WERI-Rb-1 (cell line): ENCODE results near the gene TBC1D30.

Experiments used
- DNase-seq: peaks from one replicate; pipeline ENCODE4 v3.0.0-alpha.2; 2020
- H3K27ac ChIP-seq: fragments of 250-450 bp; sonication (Bioruptor Pico); 2 replicates; pipeline ENCODE4 v1.5.1; 2020; ENCODE audit warnings: mild to moderate bottlenecking, moderate library complexity
- H3K27me3 ChIP-seq: fragments of 250-450 bp; sonication (Bioruptor Pico); 2 replicates; pipeline ENCODE4 v1.5.1; 2021; ENCODE audit warnings: mild to moderate bottlenecking, low read depth, moderate library complexity; ENCODE audit not compliant: insufficient read depth, severe bottlenecking
- H3K36me3 ChIP-seq: fragments of 250-450 bp; sonication (Bioruptor Pico); 2 replicates; pipeline ENCODE4 v1.5.1; 2020; ENCODE audit warnings: mild to moderate bottlenecking, moderate library complexity
- H3K4me3 ChIP-seq: 2 replicates; pipeline ENCODE4 v1.5.1; 2011; ENCODE audit warnings: low read depth, mild to moderate bottlenecking, control low read depth, low read length
- H3K9me3 ChIP-seq: fragments of 250-450 bp; sonication (Bioruptor Pico); 2 replicates; pipeline ENCODE4 v1.5.1; 2021; ENCODE audit warnings: mild to moderate bottlenecking, moderate library complexity; ENCODE audit not compliant: severe bottlenecking
- TF ChIP-seq, protein P1 (sequence below): IDR thresholded peaks from 2 replicates; pipeline ENCODE4 v1.5.1; 2011; ENCODE audit warnings: low read depth, mild to moderate bottlenecking, control low read depth, inconsistent platforms, low read length

The TBC1D30 gene

GRCh38 chr12:64821116-64821630, 3.3 kb upstream of the TBC1D30 start:
- TF ChIP-seq, protein P1, sequence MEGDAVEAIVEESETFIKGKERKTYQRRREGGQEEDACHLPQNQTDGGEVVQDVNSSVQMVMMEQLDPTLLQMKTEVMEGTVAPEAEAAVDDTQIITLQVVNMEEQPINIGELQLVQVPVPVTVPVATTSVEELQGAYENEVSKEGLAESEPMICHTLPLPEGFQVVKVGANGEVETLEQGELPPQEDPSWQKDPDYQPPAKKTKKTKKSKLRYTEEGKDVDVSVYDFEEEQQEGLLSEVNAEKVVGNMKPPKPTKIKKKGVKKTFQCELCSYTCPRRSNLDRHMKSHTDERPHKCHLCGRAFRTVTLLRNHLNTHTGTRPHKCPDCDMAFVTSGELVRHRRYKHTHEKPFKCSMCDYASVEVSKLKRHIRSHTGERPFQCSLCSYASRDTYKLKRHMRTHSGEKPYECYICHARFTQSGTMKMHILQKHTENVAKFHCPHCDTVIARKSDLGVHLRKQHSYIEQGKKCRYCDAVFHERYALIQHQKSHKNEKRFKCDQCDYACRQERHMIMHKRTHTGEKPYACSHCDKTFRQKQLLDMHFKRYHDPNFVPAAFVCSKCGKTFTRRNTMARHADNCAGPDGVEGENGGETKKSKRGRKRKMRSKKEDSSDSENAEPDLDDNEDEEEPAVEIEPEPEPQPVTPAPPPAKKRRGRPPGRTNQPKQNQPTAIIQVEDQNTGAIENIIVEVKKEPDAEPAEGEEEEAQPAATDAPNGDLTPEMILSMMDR, result no peak
- Histone ChIP-seq H3K4me3 (no peak overlapping the region), H3K36me3 (no peaks in the 10 kb centered on the region), H3K9me3 (no peaks in the 10 kb centered on the region), H3K27ac (no peak overlapping the region), H3K27me3 (no peaks in the 10 kb centered on the region)
- no peak for DNase-seq

GRCh38 chr12:64824130-64824499, 332 bp upstream of the TBC1D30 start:
- TF ChIP-seq, protein P1, result no peak
- Histone ChIP-seq H3K27me3 (no peaks in the 10 kb centered on the region), H3K4me3 (peak overlapping the region; percentile 70), H3K36me3 (no peaks in the 10 kb centered on the region), H3K27ac (peak overlapping the region; percentile 31; the same call in 1 of the 2 replicates), H3K9me3 (no peaks in the 10 kb centered on the region)
- DNase-seq, result no peak

GRCh38 chr12:64825143-64826021, 935 bp downstream of the TBC1D30 start:
- Histone ChIP-seq H3K9me3 (no peaks in the 10 kb centered on the region), H3K4me3 (peak overlapping the region; percentile 70), H3K27ac (peak overlapping the region; percentile 28; the same call in 1 of the 2 replicates), H3K27me3 (no peaks in the 10 kb centered on the region), H3K36me3 (no peaks in the 10 kb centered on the region)
- DNase-seq, result peak; percentile 22
- TF ChIP-seq, protein P1, result no peak

DNA sequence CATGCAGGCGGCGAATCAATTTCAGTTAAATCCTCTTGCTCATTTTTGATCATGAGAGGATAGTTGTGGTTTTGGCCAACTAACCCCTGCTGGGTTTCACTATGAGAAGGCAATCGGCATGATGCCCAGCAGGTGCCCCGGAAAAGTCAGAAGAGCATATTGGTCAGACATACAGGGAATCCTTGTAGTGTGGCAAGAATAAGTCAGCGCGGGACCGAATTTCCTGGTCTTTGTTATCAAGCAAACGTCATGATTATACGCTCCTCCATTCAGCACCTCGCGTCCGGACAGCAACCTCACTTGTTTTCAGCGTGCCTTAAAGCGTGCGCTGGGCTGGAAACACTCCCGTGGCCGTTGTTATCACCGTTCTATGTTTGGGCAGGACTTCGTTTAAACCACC, 1.8 kb downstream of the TBC1D30 start:
- Histone ChIP-seq H3K4me3 (no peak overlapping the region), H3K27ac (no peak overlapping the region), H3K9me3 (no peaks in the 10 kb centered on the region), H3K27me3 (no peaks in the 10 kb centered on the region), H3K36me3 (no peaks in the 10 kb centered on the region)
- TF ChIP-seq, protein P1, result no peak
- DNase-seq, result no peak

DNA sequence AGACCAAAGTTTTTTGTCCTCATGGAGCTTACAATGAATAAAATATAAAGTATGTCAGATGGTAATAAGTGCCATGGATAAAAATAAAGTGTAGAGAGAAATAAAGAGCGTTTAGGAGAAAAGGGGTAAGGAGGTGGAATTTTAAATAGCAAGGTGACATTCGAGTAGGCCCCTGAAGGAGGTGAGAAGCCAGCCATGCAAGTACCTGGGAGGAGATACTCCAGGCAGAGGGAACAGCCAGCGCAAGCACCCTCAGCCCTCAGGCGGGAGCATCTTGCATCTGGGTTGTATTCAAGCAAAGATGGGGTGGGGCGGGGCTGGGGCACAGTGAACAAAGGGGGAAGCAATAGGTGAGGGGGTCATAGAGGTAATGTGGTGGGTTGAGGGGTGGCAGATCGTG, 4.3 kb downstream of the TBC1D30 start:
- Histone ChIP-seq H3K27ac (no peak overlapping the region), H3K4me3 (no peak overlapping the region), H3K36me3 (peaks cover 8% of the 10 kb centered on the region; the same call in 1 of the 2 replicates), H3K9me3 (no peaks in the 10 kb centered on the region), H3K27me3 (no peaks in the 10 kb centered on the region)
- TF ChIP-seq, protein P1, result no peak
- DNase-seq, result no peak
